Stimulated activated CD4-positive, alpha-beta T cell treated with anti-CD3 and anti-CD28 coated beads, Interleukin-2, amount 100 ng/mL, for 48 hours (primary cell): ENCODE results near the gene EFS.

Experiments used
- DNase-seq, 2 donors: peaks; one replicate each; pipeline ENCODE4 v3.0.0-alpha.2; 2020

EFS gene

DNA sequence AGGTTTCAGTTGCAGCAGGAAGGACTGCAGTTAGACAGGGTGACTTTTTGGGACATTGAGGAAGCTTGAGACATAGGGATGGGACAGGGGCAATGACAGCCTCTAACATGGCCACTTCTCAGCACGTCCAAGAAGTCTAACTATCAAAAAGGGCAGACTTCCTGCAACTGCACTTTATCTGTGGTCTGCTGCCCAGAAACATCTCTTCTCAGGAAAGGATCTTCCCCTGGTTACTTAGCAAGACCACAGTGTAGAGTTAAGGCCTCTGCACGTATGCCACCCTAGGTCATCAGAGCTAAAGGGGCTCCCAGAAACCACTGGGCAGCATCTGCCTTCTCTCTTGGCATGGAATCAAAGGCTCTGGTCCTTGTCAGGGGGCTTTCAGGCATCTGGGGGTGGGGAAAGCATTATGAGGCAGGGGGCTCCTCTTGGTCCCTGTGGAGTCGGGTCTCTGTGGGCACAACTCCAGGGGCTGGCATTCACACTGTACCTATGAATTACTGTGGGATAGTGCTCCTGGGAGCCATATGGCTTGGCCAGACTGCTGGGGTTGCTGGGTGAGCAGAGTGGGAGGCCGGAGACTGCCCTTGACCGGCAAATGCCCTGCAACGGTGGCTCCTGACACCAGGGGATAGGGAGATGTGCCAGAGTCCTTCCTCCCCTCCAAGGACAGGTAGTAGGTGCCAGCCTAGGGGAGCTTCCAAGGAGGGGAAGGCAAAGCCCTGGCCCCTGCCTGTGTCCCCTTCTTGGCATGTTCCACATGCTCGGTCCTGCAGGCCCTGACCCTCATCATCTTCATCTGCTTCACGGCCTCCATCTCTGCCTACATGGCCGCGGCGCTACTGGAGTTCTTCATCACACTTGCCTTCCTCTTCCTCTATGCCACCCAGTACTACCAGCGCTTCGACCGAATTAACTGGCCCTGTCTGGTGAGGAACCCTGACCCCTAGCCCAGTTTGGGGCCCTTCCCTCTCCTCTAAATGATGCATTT, 12.9 kb upstream of the EFS start:
- no peak for DNase-seq

DNA sequence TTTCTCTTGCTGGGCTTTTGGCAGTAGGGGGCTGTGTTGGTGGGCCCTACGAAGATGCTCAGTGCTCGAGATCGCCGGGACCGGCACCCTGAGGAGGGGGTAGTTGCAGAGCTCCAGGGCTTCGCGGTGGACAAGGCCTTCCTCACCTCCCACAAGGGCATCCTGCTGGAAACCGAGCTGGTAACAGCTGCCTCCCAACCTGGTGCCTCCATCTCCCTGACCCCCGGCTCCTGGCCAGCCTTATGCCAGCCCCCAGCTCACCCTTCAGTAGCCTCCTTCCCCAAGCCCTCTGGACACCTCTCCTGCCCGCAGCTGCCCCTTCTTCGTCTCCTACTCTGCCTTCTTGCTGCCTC, 12.2 kb upstream of the EFS start:
- no peak for DNase-seq

DNA sequence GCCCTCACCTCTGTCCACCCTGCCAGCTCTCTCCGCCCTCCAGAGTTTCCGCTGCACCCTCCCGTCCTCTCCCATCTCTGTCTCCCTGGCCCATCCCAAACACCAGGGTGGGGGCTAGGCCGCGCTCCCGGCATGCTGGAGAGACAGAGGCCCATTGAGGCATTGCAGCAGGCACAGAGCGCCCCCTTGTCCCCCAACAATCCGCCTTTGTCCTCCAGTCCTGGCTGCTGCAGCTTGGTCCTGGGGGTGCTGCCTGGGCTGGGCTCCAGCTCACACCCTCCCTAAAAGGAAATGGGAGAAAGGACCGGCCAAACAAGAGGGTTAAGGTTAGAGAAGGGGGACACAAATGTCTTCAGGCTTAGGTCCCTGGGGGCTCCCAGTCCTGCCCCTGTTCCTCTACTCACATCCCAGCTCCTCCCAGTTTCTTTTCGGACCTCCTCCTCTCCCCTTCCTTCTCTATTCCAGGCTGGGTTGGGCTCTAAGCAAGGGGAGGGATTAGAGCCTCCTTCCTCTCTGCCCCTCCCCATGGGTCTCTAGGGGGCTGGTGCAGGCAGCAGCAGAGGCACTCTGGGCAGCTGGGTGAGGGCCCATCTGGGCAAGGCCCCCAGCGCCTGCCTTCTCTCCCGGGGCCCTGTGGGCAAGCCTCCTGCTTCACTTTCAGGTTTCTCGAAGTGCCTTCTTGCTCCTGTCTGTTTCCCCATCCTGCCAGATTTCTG, 11.7 kb upstream of the EFS start, which contains the start of gene CMTM5:
CMTM5 (plus strand) TSS at position 565 of the 716 bp plus-strand sequence. CDS start 206 bp downstream, outside the sequence.
- no peak for DNase-seq

DNA sequence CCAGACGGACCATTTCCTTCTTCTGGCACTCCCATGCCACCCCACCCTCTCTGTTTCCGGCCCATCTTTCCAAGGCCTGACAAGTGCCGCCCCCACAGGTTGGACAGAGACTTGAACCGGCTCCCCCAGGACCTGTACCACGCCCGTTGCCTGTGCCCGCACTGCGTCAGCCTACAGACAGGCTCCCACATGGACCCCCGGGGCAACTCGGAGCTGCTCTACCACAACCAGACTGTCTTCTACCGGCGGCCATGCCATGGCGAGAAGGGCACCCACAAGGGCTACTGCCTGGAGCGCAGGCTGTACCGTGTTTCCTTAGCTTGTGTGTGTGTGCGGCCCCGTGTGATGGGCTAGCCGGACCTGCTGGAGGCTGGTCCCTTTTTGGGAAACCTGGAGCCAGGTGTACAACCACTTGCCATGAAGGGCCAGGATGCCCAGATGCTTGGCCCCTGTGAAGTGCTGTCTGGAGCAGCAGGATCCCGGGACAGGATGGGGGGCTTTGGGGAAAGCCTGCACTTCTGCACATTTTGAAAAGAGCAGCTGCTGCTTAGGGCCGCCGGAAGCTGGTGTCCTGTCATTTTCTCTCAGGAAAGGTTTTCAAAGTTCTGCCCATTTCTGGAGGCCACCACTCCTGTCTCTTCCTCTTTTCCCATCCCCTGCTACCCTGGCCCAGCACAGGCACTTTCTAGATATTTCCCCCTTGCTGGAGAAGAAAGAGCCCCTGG, 10.7 kb upstream of the EFS start:
- DNase-seq = no peak

DNA sequence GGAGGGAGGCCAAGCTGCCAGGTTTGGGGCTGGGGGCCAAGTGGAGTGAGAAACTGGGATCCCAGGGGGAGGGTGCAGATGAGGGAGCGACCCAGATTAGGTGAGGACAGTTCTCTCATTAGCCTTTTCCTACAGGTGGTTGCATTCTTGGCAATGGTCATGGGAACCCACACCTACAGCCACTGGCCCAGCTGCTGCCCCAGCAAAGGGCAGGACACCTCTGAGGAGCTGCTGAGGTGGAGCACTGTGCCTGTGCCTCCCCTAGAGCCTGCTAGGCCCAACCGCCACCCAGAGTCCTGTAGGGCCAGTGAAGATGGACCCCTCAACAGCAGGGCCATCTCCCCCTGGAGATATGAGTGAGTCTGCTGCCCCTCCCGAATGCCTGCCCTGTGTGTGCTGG, 8.1 kb upstream of the EFS start:
- no peak for DNase-seq

DNA sequence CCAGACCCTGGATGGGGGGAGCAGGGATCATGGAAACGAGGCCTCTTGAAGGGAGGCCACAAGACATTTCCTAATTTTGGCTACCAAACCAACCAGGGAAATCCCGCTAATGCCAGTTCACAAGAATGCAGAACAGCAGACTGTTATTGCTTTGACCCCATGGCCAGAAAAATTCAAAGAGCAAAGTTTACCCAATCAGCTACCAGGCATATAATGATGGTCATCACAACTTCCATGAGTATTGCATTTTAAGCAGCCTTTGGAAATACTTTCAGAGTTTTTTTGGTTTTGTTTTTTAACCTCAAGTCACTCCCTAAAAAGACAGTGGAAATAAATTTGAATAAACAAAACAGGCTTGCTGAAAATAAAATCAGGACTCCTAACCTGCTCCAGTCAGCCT, 7.5 kb upstream of the EFS start, which contains the start of gene IL25:
IL25 (plus strand) TSS at position 301 of the 400 bp plus-strand sequence.
- no peak for DNase-seq

DNA sequence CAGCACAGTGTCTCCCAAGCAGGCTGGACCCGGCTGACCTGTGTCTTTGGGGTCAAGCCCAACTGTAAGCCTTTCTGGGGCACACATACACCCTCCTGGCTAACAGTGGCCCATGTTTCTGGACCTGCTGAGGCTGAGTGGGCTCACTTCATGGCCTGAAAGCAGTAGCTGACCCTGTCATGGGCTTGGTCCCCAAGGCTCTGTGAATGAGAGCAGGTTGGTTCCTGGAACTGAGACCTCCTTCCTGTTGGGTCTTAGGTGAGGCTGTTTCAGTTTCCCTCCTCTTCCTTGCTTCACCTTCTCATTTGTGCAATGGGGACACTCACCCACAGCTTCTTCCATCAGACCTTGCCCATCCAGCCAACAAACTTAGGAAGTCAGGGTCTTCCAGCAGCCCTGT, 6.9 kb upstream of the EFS start:
- DNase-seq = no peak

DNA sequence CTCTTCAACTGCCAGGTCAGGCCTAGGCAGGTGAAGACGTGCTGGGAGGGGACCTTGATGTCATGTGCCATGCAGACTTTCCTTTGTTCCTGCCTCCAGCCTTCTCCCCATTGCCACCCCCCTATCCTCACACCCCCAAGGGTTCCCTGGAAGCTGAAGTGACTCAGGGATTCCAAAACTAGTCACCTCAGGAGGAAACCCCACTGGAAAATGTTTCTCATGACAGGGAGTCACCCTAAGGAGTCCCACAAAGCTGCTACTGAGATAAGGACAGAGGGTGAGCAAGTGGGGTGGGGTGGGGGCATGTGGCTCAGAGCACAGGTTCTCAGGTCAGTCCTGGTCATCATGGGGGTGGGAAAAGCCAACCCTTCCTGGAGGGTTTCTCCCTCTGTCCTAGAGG, 5.2 kb upstream of the EFS start:
- DNase-seq = no peak

DNA sequence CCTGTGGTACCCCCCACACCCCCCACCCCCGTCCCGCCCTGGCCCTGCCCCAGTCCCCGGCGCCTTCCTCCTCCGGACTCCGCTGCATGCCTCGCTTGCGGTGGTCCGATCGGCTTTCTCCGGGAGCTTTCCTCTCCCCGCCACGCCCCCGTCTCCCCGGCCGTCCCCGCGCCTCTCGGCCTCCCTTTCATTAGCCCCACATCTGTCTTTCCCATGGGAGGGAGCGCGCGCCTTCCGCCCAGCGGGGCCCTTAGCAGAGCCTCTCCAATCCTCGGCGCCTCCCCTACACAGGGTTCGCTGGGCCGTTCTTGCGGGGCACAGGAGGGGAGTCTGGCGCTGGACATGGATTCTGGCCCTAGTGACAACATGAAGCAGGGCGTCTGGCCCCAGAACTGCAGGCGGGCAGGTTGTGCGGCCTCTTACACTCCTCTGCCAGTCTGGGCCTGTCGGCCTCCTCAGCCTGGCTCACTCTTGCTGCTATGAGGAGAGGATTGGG, 1.5 kb upstream of the EFS start:
- no peak for DNase-seq

DNA sequence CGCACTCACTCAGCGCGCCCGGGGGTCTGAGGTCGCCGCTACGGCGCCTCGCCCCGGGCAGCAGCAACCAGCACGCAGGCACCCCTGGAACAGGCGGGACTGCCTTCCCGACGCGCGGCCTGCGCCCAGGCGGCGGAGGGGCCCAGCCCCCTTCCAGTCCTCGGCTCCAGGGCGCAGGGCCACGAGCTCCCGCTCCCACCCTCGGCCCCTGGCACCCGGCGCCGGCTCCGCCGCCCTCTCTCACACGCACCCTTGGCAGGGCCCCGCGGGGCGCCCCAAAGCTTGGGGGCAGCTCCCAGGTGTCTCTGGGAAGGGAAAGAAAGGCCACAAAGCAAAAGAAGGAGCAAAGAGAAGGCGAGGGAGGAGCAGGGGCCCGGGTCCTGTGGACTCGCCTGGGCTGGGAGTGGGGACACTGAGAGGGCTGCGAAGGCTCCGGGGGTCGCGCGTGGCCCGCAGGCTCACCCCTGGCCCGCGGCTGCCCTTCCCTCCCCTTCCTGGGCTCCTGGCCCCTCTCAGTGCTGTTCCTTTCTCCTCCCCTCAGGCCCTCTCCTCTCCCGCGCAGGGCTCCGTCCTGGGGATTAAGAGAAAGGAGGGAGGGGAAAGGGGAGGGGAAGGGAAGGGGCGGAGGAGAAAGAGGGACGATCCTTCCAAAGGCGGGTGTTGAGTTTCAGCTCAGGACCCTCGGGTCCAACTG, 907 bp upstream of the EFS start:
- no peak for DNase-seq

DNA sequence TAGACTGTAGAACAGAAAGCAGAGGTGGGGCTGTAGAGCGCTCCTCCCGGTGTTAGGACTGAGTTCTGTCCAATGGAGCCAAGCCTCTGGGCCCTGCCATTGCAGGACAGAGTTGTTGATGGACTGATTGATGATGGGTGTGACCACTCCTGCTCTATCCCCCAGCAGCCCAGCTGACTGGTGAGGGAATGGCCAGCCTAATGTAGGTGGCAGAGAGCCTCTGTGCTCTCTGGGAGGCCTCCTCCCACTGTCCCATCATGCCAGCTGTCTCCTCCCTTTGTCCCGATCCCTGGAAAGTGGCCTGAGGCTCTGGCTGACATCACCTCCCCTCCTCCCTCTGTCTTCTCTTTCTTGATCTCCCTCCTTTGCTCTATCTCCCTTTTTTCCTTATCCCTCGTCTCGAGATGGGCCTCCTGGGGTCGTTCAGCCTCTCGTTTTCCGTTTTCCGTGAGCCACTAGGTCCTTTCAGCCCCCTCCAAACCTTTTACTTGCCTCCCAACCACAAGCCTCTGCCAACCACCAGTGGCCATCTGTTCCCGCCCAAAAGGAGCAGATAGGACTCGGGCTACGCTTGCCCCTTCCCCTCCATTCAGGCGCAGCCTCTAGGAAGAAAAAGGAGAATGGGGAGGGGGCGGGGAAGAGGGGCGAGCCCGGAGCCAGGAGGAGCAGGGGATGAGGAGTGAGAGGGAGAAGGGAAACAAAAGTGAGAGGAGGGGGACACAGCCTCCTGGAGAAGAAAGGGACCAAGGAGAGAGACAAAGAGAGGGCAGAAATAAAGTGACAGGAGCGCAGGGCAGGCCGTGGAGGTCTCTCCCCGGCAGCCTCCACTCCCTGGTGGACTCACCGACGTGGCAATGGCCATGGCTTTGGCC, 572 bp downstream of the EFS start:
- no peak for DNase-seq

DNA sequence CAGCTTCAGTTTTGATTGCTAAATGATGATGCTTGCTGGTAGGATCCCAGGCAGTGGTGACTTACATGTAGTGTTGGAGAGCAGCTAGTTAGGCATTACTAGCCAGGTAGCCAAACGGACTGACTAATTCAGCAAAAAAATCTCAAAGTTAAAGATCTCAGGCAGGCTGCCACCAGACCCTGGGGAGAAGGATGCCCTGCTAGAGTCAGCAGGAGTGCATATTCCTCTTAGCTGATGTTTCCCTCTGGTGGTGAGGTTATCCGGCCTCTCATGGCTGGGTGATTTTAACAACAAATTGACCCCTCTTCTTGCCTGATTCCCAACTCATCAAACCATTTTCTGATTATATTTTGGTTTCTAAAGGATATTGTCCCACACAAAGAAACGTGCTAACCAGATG, 2.8 kb downstream of the EFS start:
- no peak for DNase-seq

DNA sequence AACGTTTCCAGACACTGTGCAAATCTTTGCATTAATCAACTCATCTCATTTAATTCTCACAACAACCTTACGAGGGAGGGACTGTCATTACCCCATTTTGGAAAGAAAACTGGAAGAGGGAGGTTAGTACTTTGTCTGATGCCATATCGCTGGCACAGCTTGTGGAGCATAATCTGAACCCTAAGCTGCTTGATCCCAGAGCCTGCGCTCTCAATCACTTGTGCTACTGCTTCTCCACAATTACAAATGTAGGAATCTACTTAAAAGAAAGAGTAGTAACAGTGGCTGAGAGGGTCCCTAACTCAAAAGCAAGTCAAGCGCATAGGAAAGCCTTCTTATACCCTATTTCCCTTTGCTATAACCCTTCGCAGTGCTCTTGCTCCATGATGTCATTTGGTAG, 3.2 kb downstream of the EFS start:
- no peak for DNase-seq

DNA sequence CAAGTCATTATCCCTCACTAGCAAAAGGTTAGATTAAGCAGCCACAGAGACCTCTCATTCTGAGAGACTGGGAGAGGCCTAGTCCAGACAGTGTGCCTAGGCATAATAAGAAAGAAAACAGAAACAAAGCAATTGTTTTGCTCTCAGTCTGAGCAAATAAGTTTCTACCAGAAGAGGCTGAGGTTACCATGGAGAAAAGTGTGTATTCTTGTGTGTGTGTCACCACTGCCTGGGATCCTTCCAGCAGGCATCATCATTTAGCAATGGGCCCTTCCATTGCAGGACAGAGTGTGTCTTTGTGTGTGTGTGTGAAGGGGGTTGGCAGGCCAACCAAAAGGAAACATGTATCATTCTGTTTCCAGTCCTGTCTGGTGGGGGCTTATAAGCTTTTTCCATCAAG, 3.7 kb downstream of the EFS start:
- no peak for DNase-seq

DNA sequence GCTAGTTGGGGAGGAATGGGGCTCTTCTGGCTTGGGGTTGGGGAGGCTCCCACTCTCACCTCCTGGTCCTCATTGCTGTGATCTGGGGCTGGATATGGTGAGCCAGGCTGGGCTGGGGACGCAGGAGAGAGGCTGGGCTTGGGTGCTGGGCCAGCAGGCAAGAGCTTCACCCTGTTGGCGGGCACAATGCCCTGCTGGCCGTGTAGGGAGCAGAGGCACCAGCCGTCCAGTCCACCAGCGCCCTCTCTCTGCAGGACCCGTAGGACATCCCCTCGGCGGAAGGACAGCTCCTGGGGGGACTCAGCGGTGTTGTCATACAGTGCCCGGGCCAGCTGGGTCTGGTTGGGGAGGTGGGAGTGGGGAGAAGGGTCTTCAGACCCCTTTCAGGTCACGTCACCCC, 4.5 kb downstream of the EFS start:
- no peak for DNase-seq

DNA sequence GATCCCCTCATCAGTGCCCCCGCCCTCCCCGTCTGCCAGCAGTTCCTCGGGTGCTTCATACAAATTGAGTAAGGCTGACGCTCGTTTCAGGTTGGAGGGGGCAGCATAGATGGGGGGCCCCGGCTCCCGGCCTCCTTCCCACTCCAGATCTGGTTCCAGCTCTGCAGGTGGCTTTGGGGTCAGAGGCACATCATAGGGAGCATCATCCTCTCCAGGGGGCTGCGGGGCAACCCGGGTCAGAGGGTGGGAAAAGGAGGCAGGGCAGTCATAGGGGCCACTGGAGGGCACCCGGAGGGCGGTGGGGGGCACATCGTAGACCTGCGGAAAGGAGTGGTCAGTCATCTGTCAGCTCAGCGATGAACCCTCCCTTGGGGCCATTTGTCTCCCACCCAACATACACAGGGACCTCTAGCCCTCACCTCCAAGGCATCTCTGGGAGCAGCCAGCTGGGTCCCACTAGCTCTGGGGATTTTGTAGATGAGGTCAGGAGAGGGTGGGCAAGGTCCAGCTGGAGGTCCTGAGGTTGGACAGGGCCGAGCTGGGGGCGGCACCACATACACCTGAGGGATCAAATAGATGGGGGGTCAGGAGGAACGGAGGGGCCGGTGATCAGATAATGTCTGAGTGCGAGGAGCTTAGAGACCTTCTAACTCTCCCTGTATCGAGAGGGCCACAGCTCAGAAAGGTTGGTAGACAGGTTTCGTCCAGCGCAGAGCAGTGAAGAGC, 5.1 kb downstream of the EFS start:
- no peak for DNase-seq

DNA sequence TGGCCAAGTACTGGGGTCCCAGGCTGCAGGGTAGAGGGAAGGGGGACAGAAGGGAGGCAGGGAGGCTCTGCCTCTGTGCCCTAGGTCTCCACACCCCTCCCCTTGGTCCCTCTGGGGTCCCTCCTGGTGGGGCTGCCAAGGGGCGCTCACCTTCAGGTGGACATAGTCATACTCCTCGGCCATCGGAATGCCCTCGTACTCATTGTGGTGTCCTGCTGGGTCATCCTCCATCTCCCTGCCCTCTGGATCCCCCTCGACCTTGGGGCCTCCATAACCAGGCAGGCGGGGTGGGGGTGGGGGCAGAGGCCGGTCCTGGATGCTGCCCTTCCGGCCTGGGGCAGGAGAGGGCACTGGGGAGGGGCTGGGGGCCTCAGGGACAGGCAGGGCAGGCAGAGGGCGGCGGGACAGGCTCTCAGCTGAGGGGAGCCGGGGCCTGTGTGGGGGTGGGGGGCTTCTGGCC, 5.8 kb downstream of the EFS start:
- no peak for DNase-seq

DNA sequence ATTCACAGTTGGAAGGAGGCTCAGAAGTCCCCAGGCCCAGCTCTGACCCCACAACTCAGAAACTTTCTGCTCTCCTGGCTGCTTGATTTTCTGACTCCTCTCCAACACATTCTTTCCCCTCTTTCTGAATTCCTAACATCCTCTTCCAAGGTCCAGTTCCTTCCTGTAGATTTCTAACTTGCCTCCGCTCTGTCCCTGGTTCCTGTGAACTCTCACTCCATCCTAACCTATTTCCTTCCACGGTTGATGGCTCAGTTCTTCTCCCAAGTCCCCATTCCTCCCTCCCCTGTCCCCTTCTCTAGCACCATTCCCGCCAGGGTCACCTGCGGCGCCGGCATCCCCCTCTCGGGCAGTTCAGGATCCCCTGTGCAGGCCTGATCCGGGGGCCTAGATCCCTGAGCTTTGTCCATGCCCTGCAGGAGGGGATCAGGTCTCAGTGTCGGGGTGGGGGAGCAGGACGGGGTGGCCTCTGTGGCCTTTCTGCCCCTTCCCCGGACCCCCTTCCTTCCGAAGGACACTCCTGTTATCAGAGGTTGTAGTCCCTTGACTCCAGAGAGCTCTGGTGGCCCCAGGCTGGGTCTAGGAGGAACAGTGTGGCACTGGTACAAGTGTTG, 6.3 kb downstream of the EFS start:
- DNase-seq = no peak

DNA sequence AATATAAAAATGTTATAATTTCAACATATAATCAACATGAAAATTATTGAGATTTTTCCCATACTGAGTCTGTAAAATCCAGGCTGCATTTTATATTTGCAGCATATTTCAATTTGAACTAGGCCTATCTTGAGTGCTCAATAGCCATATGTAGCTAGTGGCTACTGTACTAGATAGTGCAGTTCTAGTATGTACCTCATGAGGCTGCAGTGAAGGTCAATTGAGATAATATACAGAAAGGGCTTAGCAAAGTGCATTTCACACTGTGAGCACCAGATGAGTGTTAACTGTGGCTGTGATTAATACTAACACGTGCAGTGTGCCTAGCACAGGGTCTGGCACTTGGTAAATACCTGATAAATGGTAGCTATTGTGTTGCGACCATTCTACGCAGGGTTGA, 6.9 kb downstream of the EFS start:
- DNase-seq = no peak

DNA sequence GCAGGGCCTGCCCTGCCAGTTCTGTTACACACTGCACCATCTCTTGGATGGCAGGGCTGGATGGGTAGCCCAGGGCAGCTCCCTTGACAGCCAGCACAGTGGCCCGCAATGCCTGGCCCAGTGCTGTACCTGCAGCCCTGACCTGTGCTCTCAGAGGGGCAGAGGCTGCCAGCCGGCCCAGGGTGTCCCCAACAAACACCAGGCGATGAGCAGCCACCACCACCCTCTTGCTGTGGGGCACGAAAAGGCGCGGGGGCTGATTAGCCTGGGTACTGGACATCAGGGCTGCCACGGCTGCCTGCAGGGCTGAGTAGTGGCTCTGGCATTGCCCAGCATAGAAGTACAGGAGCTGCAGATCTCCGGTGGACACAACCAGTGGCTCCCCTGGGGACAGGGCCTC, 7.7 kb downstream of the EFS start:
- no peak for DNase-seq
